ENCODE data around the gene PLXDC2. TPM values are rescaled to one million over a fixed set of nuclear protein-coding genes. Genes with fewer than 3 reads are reported as not detected.

The PLXDC2 gene
- polyA plus RNA-seq, 1 of the 3 experiments (the other 2 are of a cell fraction), result 2.5 TPM

- TF ChIP-seq FOXJ3 (CRISPR knock-in tag; IDR thresholded peaks at IDR 0.05) (no peak), YY1 (IDR thresholded peaks at IDR 0.05; ENCODE audit: low read depth) (no peak), RFX5 (IDR thresholded peaks at IDR 0.05; ENCODE audit: low read length) (no peak), USF1 (IDR thresholded peaks at IDR 0.05; ENCODE audit: borderline replicate concordance, low read depth) (no peak), NRF1 (IDR thresholded peaks at IDR 0.05; ENCODE audit: low read depth, low read length) (no peak), ZBTB33 (IDR thresholded peaks at IDR 0.05; ENCODE audit: borderline replicate concordance, low read depth) (no peak), MAX (IDR thresholded peaks at IDR 0.05; ENCODE audit: low read depth) (no peak), TEAD4 (IDR thresholded peaks at IDR 0.05; ENCODE audit: borderline replicate concordance, insufficient read depth) (no peak), EP300 (IDR thresholded peaks at IDR 0.05; ENCODE audit: borderline replicate concordance in 1 of 2, low read depth in 1 of 2, low read length in 1 of 2) (no peak), POLR2AphosphoS5 (IDR thresholded peaks at IDR 0.05; ENCODE audit: low read depth, low read length) (no peak), REST (IDR thresholded peaks at IDR 0.05; ENCODE audit: low read depth, low read length) (no peak), GABPA (IDR thresholded peaks at IDR 0.05; ENCODE audit: low read depth) (no peak), SMC3 (IDR thresholded peaks at IDR 0.05; ENCODE audit: low read depth, low read length) (no peak), CTCF (IDR thresholded peaks at IDR 0.05) (no peak), EZH2phosphoT487 (IDR thresholded peaks at IDR 0.05; ENCODE audit: borderline replicate concordance, low read depth) (no peak), RAD21 (IDR thresholded peaks at IDR 0.05; ENCODE audit: low read length) (no peak), CHD2 (IDR thresholded peaks at IDR 0.05; ENCODE audit: low read length, partially characterized antibody) (no peak), MXI1 (IDR thresholded peaks at IDR 0.05; ENCODE audit: low read depth, low read length) (no peak), USF2 (IDR thresholded peaks at IDR 0.05; ENCODE audit: borderline replicate concordance, low read depth, low read length) (no peak), IRF3 (IDR thresholded peaks at IDR 0.05; ENCODE audit: low read depth, low read length) (no peak)
- H3F3A ChIP-seq (replicated peaks; ENCODE audit: insufficient read depth), result no peaks in the 10 kb centered on the region
- no peaks in the 10 kb centered on the region for H3K9me3 ChIP-seq
- ChIA-PET POLR2A (no interaction called here), CTCF (no interaction called here)
- H3K36me3 ChIP-seq (replicated peaks in 1 of 2; ENCODE audit: control insufficient read depth in 1 of 2, insufficient read depth in 2 of 2, low read length in 1 of 2), result no peaks in the 10 kb centered on the region
- no peak overlapping the region for H2AFZ ChIP-seq (ENCODE audit: low read depth)
- DNase-seq, result no peak
- no peaks in the 10 kb centered on the region for H4K20me1 ChIP-seq (ENCODE audit: insufficient read depth)
- no peak overlapping the region for H3K4me2 ChIP-seq
- no peaks in the 10 kb centered on the region for H3K27me3 ChIP-seq (ENCODE audit: insufficient read depth)
- 66% methylated on average over 7 of the region's 9 CpGs for WGBS (ENCODE audit: low lambda C conversion rate)
- H3K79me2 ChIP-seq (ENCODE audit: insufficient read depth), result no peaks in the 10 kb centered on the region
- no peaks in the 10 kb centered on the region for H3K9me2 ChIP-seq
- no peaks in the 10 kb centered on the region for H3K4me1 ChIP-seq (ENCODE audit: control insufficient read depth in 1 of 2, insufficient read depth in 2 of 2, low read depth in 1 of 2, low read length in 1 of 2)
- no peak overlapping the region for H3K27ac ChIP-seq (ENCODE audit: low read depth in 2 of 2, low read length in 1 of 2)
- H3K9ac ChIP-seq, result no peak overlapping the region
- no peak overlapping the region for H3K4me3 ChIP-seq (ENCODE audit: low read depth in 2 of 2, low read length in 1 of 2)
Measured at GRCh38 chr10:19874791-19875190, 58.6 kb downstream of the PLXDC2 start.

Measured in SK-N-SH (cell line).